ENCODE measurements around the gene RYR2.
"Not testable (repeated sequence)": the region's sequence is repeated elsewhere in the genome, so short reads cannot be mapped to it uniquely, and the experiment has no call there.

The RYR2 gene

DNA sequence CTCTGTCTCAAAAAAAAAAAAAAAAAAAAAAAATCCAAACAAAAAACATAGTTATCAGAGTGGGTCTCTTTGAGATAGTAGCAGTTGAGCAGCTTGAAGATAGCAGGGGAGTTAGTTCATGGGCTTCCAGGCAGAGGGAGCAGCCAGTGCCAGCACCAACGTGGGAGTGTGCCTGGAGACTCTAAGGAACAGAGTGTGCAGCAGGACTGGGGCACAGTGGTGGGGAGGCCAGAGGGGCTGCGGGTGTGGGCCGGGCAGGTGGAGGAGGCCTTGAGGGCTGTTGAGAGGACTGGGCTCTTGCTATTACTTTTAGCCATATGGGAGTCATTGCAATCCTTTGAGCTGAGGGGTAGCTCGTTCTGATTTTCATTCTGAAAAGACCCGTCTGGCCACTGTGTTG lies 63.8 kb downstream of the RYR2 start:
- Histone ChIP-seq H3K4me3 (ENCODE audit: low read length) (no peak overlapping the region), H3K27me3 (ENCODE audit: control insufficient read depth, insufficient read depth, low read length) (no peaks in the 10 kb centered on the region), H3K9me3 (ENCODE audit: control insufficient read depth, insufficient read depth, low read length) (no peaks in the 10 kb centered on the region), H3K27ac (ENCODE audit: low read length) (no peak overlapping the region), H3K36me3 (ENCODE audit: control insufficient read depth, insufficient read depth, low read length) (peaks cover 3% of the 10 kb centered on the region; the same call in 1 of the 2 replicates), H3K4me1 (ENCODE audit: control insufficient read depth, insufficient read depth, low read length) (peaks cover 1% of the 10 kb centered on the region)
- DNase-seq (ENCODE audit: low read depth, low spot score): no peak
- WGBS (ENCODE audit: insufficient coverage, insufficient read length): no CpG with 5 or more reads among the region's 5 CpGs

DNA sequence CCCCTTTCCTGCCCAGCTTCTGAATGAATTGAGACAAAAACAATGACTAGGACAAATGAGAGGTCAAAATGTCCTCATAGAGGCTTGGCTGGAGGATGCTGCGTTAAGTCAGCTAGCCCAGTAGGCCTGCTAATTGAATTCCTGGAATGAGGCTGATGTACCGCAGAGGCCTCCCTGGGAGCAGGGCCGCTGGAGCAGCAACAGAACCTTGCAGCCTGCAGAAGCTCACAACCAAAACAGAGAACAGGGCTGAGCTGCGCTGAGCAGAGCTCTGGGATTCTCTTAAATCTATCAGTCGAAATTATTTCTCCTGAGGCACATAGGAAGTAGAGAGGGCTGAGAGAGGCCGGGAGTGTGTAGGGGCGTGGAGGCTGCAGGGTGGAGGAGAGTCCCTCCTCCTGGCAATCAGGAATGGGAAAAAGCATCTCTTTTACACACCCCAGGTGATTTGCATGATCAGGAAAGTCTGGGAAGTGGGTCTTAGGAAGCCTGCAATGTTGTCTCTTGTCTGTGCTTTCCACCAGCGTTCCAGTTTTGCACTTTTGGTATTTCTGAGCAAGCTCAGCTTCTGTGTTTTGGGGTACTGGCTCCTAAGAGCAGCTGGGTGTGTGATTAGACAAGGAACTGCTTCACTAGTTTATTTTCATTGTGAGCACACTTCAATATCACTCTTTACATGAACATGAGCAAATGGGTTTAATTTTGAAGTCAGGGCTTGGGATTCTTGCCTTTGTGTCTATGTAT lies 66.5 kb downstream of the RYR2 start:
- no peak overlapping the region for H3K4me3 ChIP-seq (ENCODE audit: low read length)
- no peaks in the 10 kb centered on the region for H3K27me3 ChIP-seq (ENCODE audit: control insufficient read depth, insufficient read depth, low read length)
- peaks cover 3% of the 10 kb centered on the region; the same call in 1 of the 2 replicates for H3K36me3 ChIP-seq (ENCODE audit: control insufficient read depth, insufficient read depth, low read length)
- DNase-seq (ENCODE audit: low read depth, low spot score): no peak
- no peak overlapping the region for H3K27ac ChIP-seq (ENCODE audit: low read length)
- H3K9me3 ChIP-seq (ENCODE audit: control insufficient read depth, insufficient read depth, low read length): no peaks in the 10 kb centered on the region
- no peaks in the 10 kb centered on the region; the same call in 1 of the 2 replicates for H3K4me1 ChIP-seq (ENCODE audit: control insufficient read depth, insufficient read depth, low read length)
- no CpG with 5 or more reads among the region's 8 CpGs for WGBS (ENCODE audit: insufficient coverage, insufficient read length)

DNA sequence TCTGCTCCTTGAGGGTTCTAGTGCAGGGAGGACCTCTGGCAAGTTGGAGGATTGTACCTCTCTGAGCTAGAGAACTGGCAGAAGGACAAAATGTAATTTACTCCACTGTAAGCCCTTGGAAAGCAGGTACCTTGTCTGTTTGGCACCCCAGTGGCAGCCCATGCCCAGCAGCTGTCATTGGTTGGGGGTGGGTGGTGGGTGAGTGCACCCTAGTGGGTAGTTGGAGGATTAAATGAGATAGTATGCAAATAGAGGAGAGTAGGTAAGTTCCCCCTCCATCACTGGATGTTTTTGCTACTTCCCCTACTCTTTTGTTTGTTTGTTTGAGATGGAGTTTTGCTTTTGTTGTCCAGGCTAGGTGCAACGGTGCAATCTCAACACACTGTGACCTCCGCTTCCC lies 69.8 kb downstream of the RYR2 start:
- Histone ChIP-seq H3K4me3 (ENCODE audit: low read length) (no peak overlapping the region), H3K27me3 (ENCODE audit: control insufficient read depth, insufficient read depth, low read length) (no peaks in the 10 kb centered on the region), H3K27ac (ENCODE audit: low read length) (no peak overlapping the region), H3K36me3 (ENCODE audit: control insufficient read depth, insufficient read depth, low read length) (no peaks in the 10 kb centered on the region), H3K4me1 (ENCODE audit: control insufficient read depth, insufficient read depth, low read length) (no peaks in the 10 kb centered on the region), H3K9me3 (ENCODE audit: control insufficient read depth, insufficient read depth, low read length) (no peaks in the 10 kb centered on the region)
- DNase-seq (ENCODE audit: low read depth, low spot score): no peak
- no CpG with 5 or more reads among the region's 2 CpGs for WGBS (ENCODE audit: insufficient coverage, insufficient read length)

DNA sequence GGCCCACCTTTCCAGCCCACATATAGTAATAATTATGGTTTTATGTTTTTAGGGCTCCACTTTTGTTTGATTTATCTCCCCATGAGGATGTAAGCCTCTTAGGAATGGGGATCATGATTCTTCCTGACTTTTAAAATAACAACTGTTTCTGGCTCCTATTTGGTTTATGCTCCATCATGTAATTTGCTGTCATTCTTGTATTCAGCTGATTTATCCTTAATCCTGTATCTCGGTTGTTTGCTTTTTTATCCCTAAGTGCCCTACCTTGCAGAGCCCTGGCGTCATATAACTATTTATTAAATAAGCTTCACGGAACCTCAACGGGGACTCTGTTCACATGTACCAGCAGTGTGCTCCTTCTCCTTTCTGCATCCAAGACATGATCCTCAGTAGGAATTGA lies 70.7 kb downstream of the RYR2 start:
- no peaks in the 10 kb centered on the region for H3K4me1 ChIP-seq (ENCODE audit: control insufficient read depth, insufficient read depth, low read length)
- no CpG with 5 or more reads among the region's 4 CpGs for WGBS (ENCODE audit: insufficient coverage, insufficient read length)

DNA sequence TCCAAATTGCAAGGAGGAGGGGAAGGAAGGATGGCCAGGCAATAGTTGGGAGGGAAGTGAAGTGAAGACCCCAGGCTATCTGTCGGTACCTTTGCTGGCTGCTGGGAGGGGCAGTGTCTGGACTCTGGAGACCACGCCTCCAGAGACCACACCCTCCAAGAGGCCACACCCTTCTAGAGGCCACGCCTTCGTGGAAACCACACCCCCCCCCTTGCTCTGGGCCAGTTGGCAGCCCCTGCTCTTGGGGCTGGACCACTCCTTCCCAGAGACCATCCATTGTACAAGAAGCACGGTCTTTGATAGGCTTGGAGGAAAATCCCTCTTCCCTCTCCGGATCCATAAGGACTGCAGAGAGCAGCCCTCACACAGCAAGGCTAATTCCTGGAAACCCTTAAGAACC lies 73.1 kb downstream of the RYR2 start:
- DNase-seq (ENCODE audit: low read depth, low spot score): peak; percentile 41
- H3K9me3 ChIP-seq (ENCODE audit: control insufficient read depth, insufficient read depth, low read length): no peaks in the 10 kb centered on the region
- no peak overlapping the region for H3K27ac ChIP-seq (ENCODE audit: low read length)
- no peaks in the 10 kb centered on the region for H3K4me1 ChIP-seq (ENCODE audit: control insufficient read depth, insufficient read depth, low read length)
- no peaks in the 10 kb centered on the region for H3K27me3 ChIP-seq (ENCODE audit: control insufficient read depth, insufficient read depth, low read length)
- WGBS (ENCODE audit: insufficient coverage, insufficient read length): no CpG with 5 or more reads among the region's 6 CpGs
- no peaks in the 10 kb centered on the region for H3K36me3 ChIP-seq (ENCODE audit: control insufficient read depth, insufficient read depth, low read length)
- H3K4me3 ChIP-seq (ENCODE audit: low read length): no peak overlapping the region

More for the DNA sequence above, 70.7 kb downstream of the RYR2 start:
- Histone ChIP-seq H3K27me3 (ENCODE audit: control insufficient read depth, insufficient read depth, low read length) (no peaks in the 10 kb centered on the region), H3K27ac (ENCODE audit: low read length) (no peak overlapping the region), H3K4me3 (ENCODE audit: low read length) (no peak overlapping the region), H3K36me3 (ENCODE audit: control insufficient read depth, insufficient read depth, low read length) (no peaks in the 10 kb centered on the region), H3K9me3 (ENCODE audit: control insufficient read depth, insufficient read depth, low read length) (no peaks in the 10 kb centered on the region)
- DNase-seq (ENCODE audit: low read depth, low spot score): no peak

DNA sequence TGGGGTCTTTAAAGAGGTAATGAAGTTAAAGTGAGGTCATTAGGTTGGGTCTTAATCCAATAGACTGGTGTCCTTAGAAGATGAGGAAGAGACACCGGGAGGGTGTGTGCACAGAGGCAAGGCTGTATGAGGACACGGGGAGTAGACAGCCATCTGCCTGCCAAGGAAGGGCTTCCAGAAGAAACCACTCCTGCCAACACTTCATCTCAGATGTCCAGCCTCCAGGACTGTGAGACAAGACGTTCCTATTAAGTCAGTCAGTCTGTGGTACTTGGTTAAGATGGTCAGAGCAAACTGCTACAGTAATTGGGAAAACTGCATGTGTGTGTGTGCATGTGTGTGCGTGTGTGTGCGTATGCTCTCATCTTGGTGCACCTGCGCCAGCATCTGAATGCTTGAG lies 77.1 kb downstream of the RYR2 start:
- Histone ChIP-seq H3K4me1 (ENCODE audit: control insufficient read depth, insufficient read depth, low read length) (no peaks in the 10 kb centered on the region), H3K9me3 (ENCODE audit: control insufficient read depth, insufficient read depth, low read length) (no peaks in the 10 kb centered on the region), H3K36me3 (ENCODE audit: control insufficient read depth, insufficient read depth, low read length) (no peaks in the 10 kb centered on the region), H3K27me3 (ENCODE audit: control insufficient read depth, insufficient read depth, low read length) (no peaks in the 10 kb centered on the region), H3K4me3 (ENCODE audit: low read length) (no peak overlapping the region), H3K27ac (ENCODE audit: low read length) (no peak overlapping the region)
- no peak for DNase-seq (ENCODE audit: low read depth, low spot score)
- no CpG with 5 or more reads among the region's 6 CpGs for WGBS (ENCODE audit: insufficient coverage, insufficient read length)

DNA sequence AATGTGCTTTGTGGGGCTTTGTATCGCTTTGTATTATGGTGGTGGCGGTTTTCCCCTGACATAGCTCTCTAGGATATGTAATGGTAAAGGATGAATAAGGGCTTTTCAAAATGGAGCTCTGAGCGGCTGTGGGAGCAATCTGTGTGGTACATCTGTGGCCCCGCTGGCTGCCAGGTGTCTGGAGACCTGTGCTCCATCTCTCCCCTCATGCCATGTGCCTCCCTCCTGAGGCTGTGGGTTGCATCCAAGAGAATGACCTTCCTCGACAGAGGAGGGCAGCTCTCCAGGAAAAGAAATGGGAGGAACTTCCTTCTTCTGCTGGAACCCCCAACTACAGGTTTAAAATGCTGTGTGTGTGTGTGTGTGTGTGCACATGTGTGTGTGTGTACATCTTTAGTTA lies 78.7 kb downstream of the RYR2 start:
- Histone ChIP-seq H3K4me3 (ENCODE audit: low read length) (no peak overlapping the region), H3K27ac (ENCODE audit: low read length) (no peak overlapping the region), H3K4me1 (ENCODE audit: control insufficient read depth, insufficient read depth, low read length) (no peaks in the 10 kb centered on the region), H3K36me3 (ENCODE audit: control insufficient read depth, insufficient read depth, low read length) (no peaks in the 10 kb centered on the region), H3K9me3 (ENCODE audit: control insufficient read depth, insufficient read depth, low read length) (no peaks in the 10 kb centered on the region), H3K27me3 (ENCODE audit: control insufficient read depth, insufficient read depth, low read length) (no peaks in the 10 kb centered on the region)
- no CpG with 5 or more reads among the region's 5 CpGs for WGBS (ENCODE audit: insufficient coverage, insufficient read length)
- DNase-seq (ENCODE audit: low read depth, low spot score): no peak

DNA sequence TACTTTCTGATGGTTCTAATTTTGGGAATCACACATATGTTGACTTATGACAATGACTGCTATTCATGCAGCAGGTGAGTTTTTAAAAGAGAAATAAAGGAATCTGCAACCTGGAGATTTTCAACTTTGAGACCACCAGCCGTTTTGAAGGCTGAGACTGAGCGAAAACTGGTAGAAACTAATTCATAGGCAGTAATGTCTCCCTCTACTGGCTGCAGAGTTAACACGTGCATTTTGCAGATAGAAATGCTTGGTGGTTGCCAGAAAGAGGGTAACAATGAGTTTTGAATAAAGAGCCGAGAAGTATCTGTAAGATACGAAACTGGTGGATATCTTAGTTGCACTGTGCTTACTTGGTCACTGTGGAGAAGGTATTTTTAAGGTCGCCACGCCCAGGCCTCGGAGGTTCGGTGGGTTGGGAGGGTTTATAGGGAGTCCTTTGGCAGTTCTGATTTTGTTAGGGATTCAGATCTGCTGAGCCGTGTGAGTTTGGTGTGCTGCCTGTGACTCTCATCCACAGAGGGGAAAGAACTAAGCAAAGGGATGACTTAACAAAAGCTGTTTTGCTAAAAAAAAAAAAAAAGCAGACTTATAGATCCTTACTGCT lies 83.0 kb downstream of the RYR2 start:
- no peak for DNase-seq (ENCODE audit: low read depth, low spot score)

DNA sequence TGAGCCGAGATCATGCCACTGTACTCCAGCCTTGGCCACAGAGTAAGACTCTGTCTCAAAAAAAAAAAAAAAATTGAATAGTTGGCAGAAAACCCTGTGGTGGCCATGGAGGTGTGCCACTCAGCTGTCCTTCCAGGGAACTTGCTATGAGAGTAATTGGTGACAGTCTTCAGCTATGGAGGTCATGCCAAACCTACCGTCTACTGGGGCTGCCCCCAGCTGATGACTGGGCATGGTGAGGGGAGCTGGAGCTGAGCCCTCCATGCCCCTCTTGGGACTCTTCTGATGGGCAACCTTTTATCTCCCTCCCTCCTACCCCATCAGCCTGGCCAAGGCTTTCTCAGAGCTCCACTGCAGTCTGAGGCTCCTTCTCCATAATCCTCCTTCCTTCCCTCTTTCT lies 84.2 kb downstream of the RYR2 start:
- Histone ChIP-seq H3K4me1 (ENCODE audit: control insufficient read depth, insufficient read depth, low read length) (no peaks in the 10 kb centered on the region), H3K36me3 (ENCODE audit: control insufficient read depth, insufficient read depth, low read length) (no peaks in the 10 kb centered on the region), H3K27me3 (ENCODE audit: control insufficient read depth, insufficient read depth, low read length) (no peaks in the 10 kb centered on the region), H3K27ac (ENCODE audit: low read length) (no peak overlapping the region), H3K4me3 (ENCODE audit: low read length) (no peak overlapping the region), H3K9me3 (ENCODE audit: control insufficient read depth, insufficient read depth, low read length) (no peaks in the 10 kb centered on the region; the same call in 1 of the 2 replicates)
- no CpG with 5 or more reads among the region's 2 CpGs for WGBS (ENCODE audit: insufficient coverage, insufficient read length)
- DNase-seq (ENCODE audit: low read depth, low spot score): no peak

More for the DNA sequence above, 83.0 kb downstream of the RYR2 start:
- Histone ChIP-seq H3K9me3 (ENCODE audit: control insufficient read depth, insufficient read depth, low read length) (no peaks in the 10 kb centered on the region; the same call in 1 of the 2 replicates), H3K27me3 (ENCODE audit: control insufficient read depth, insufficient read depth, low read length) (no peaks in the 10 kb centered on the region), H3K27ac (ENCODE audit: low read length) (no peak overlapping the region), H3K4me1 (ENCODE audit: control insufficient read depth, insufficient read depth, low read length) (no peaks in the 10 kb centered on the region), H3K4me3 (ENCODE audit: low read length) (no peak overlapping the region), H3K36me3 (ENCODE audit: control insufficient read depth, insufficient read depth, low read length) (no peaks in the 10 kb centered on the region)
- WGBS (ENCODE audit: insufficient coverage, insufficient read length): no CpG with 5 or more reads among the region's 10 CpGs

DNA sequence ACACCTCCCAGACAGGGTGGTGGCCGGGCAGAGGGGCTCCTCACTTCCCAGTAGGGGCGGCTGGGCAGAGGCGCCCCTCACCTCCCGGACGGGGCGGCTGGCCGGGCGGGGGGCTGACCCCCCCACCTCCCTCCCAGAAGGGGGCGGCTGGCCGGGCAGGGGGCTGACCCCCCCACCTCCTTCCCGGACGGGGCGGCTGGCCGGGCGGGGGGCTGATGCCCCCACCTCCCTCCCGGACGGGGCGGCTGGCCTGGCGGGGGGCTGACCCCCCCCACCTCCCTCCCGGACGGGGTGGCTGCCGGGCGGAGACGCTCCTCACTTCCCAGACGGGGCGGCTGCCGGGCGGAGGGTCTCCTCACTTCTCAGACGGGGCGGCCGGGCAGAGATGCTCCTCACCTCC lies 85.3 kb downstream of the RYR2 start:
- H3K27ac ChIP-seq (ENCODE audit: low read length); H3K27me3 ChIP-seq (ENCODE audit: control insufficient read depth, insufficient read depth, low read length); H3K4me3 ChIP-seq (ENCODE audit: low read length); DNase-seq (ENCODE audit: low read depth, low spot score); H3K36me3 ChIP-seq (ENCODE audit: control insufficient read depth, insufficient read depth, low read length); H3K4me1 ChIP-seq (ENCODE audit: control insufficient read depth, insufficient read depth, low read length); H3K9me3 ChIP-seq (ENCODE audit: control insufficient read depth, insufficient read depth, low read length): not testable (repeated sequence)
- WGBS (ENCODE audit: insufficient coverage, insufficient read length): no CpG with 5 or more reads among the region's 31 CpGs

DNA sequence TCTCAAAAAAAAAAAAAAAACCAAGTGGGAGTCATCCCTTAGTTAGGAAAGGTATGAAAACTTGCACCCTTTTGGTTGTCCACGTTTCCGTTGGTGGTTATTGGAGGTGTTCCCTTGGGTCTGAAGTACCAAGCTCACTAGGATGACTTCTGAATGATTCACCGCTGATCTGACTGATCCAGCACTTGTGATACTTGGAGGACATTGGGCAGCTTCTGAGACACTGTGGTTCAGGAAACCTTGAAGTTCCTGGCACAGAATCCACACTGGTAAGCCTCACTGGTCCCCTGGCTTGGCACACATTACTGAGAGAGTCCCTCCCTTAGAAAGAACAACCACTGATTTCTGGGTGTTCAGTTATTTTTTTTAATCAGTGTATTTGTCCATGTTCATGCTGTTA lies 91.9 kb downstream of the RYR2 start:
- Histone ChIP-seq H3K4me3 (ENCODE audit: low read length) (no peak overlapping the region), H3K4me1 (ENCODE audit: control insufficient read depth, insufficient read depth, low read length) (no peaks in the 10 kb centered on the region), H3K9me3 (ENCODE audit: control insufficient read depth, insufficient read depth, low read length) (no peaks in the 10 kb centered on the region), H3K27me3 (ENCODE audit: control insufficient read depth, insufficient read depth, low read length) (no peaks in the 10 kb centered on the region), H3K36me3 (ENCODE audit: control insufficient read depth, insufficient read depth, low read length) (no peaks in the 10 kb centered on the region), H3K27ac (ENCODE audit: low read length) (no peak overlapping the region)
- no peak for DNase-seq (ENCODE audit: low read depth, low spot score)
- no CpG with 5 or more reads among the region's 3 CpGs for WGBS (ENCODE audit: insufficient coverage, insufficient read length)

Data from iPS DF 6.9 (cell line).